ENCODE data around the gene COL4A2. TPM values are rescaled to one million over a fixed set of nuclear protein-coding genes. Genes with fewer than 3 reads are reported as not detected.

The COL4A2 gene
- total RNA-seq, 3 donors from 2014 or later (not counting 1 experiment from before 2014, with no cell fraction given), result not detected

- Histone ChIP-seq H3K36me3 (ENCODE audit: control insufficient read depth, insufficient read depth, low read length) (no peaks in the 10 kb centered on the region), H3K27me3 (ENCODE audit: control insufficient read depth, insufficient read depth, low read length) (peaks cover 2% of the 10 kb centered on the region), H3K9me3 (ENCODE audit: control insufficient read depth, insufficient read depth, low read length) (no peaks in the 10 kb centered on the region), H3K27ac (ENCODE audit: low read length) (no peak overlapping the region), H3K4me1 (ENCODE audit: control insufficient read depth, insufficient read depth, low read length) (peaks cover 20% of the 10 kb centered on the region), H3K4me3 (ENCODE audit: low read length) (no peak overlapping the region)
- no peak overlapping the region for H3K4me3 Mint-ChIP-seq
- DNase-seq (no peak), ATAC-seq (no peak)
- intact Hi-C loops (cut with micrococcal nuclease), result no loop called here
- WGBS (ENCODE audit: insufficient coverage), result 91% methylated on average over 23 of the region's 23 CpGs
- H3K4me1 Mint-ChIP-seq, result peaks cover 16 to 19% of the 10 kb centered on the region in 2 donors
- no peaks in the 10 kb centered on the region for H3K9me3 Mint-ChIP-seq
- no peak overlapping the region for H3K27ac Mint-ChIP-seq
- TF ChIP-seq CTCF (IDR thresholded peaks at IDR 0.05), result no peak
- H3K27me3 Mint-ChIP-seq (ENCODE audit: low read depth in 2 of 2), result no peaks in the 10 kb centered on the region
- H3K36me3 Mint-ChIP-seq, result no peaks in the 10 kb centered on the region
These were observed 250.7 kb downstream of the COL4A2 start for GRCh38 chr13:110557610-110558305.

GRCh38 chr13:110559429-110559943 is 252.4 kb downstream of the COL4A2 start:
- H3K9me3 Mint-ChIP-seq, result no peaks in the 10 kb centered on the region
- no peak overlapping the region for H3K27ac Mint-ChIP-seq
- H3K4me1 Mint-ChIP-seq, result peaks cover 18 to 19% of the 10 kb centered on the region in 2 donors
- DNase-seq (no peak), ATAC-seq (no peak)
- no peaks in the 10 kb centered on the region for H3K9me3 ChIP-seq (ENCODE audit: control insufficient read depth, insufficient read depth, low read length)
- H3K36me3 Mint-ChIP-seq, result no peaks in the 10 kb centered on the region
- H3K27me3 ChIP-seq (ENCODE audit: control insufficient read depth, insufficient read depth, low read length), result peaks cover 4% of the 10 kb centered on the region
- peaks cover 22% of the 10 kb centered on the region for H3K4me1 ChIP-seq (ENCODE audit: control insufficient read depth, insufficient read depth, low read length)
- H3K27me3 Mint-ChIP-seq (ENCODE audit: low read depth in 2 of 2), result peaks cover 7% of the 10 kb centered on the region in 2 donors
- peak overlapping the region; percentile 85 for H3K4me3 Mint-ChIP-seq
- 92% methylated on average over 15 of the region's 15 CpGs for WGBS (ENCODE audit: insufficient coverage)
- no peak overlapping the region for H3K27ac ChIP-seq (ENCODE audit: low read length)
- intact Hi-C loops (cut with micrococcal nuclease), result no loop called here
- H3K4me3 ChIP-seq (ENCODE audit: low read length), result no peak overlapping the region
- H3K36me3 ChIP-seq (ENCODE audit: control insufficient read depth, insufficient read depth, low read length), result no peaks in the 10 kb centered on the region
- TF ChIP-seq CTCF (IDR thresholded peaks at IDR 0.05), result no peak

- peaks cover 12% of the 10 kb centered on the region in 2 donors for H3K27me3 Mint-ChIP-seq (ENCODE audit: low read depth in 2 of 2)
- H3K4me3 Mint-ChIP-seq, result peak overlapping the region; percentile 85
- no peak for TF ChIP-seq CTCF (IDR thresholded peaks at IDR 0.05)
- WGBS (ENCODE audit: insufficient coverage), result 96% methylated on average over 6 of the region's 6 CpGs
- peaks cover 4% of the 10 kb centered on the region for H3K27me3 ChIP-seq (ENCODE audit: control insufficient read depth, insufficient read depth, low read length)
- H3K4me1 Mint-ChIP-seq, result peaks cover 18 to 19% of the 10 kb centered on the region in 2 donors
- intact Hi-C loops (cut with micrococcal nuclease), result no loop called here
- no peaks in the 10 kb centered on the region for H3K36me3 Mint-ChIP-seq
- peaks cover 22% of the 10 kb centered on the region for H3K4me1 ChIP-seq (ENCODE audit: control insufficient read depth, insufficient read depth, low read length)
- DNase-seq (no peak), ATAC-seq (no peak)
- no peaks in the 10 kb centered on the region for H3K36me3 ChIP-seq (ENCODE audit: control insufficient read depth, insufficient read depth, low read length)
- H3K9me3 Mint-ChIP-seq, result no peaks in the 10 kb centered on the region
- no peaks in the 10 kb centered on the region for H3K9me3 ChIP-seq (ENCODE audit: control insufficient read depth, insufficient read depth, low read length)
- no peak overlapping the region for H3K27ac Mint-ChIP-seq
- no peak overlapping the region for H3K4me3 ChIP-seq (ENCODE audit: low read length)
- H3K27ac ChIP-seq (ENCODE audit: low read length), result no peak overlapping the region
These were observed 252.9 kb downstream of the COL4A2 start for GRCh38 chr13:110559986-110560385.

Data from natural killer cell (primary cell).